ENCODE results near the gene HNRNPU.

The HNRNPU gene

DNA sequence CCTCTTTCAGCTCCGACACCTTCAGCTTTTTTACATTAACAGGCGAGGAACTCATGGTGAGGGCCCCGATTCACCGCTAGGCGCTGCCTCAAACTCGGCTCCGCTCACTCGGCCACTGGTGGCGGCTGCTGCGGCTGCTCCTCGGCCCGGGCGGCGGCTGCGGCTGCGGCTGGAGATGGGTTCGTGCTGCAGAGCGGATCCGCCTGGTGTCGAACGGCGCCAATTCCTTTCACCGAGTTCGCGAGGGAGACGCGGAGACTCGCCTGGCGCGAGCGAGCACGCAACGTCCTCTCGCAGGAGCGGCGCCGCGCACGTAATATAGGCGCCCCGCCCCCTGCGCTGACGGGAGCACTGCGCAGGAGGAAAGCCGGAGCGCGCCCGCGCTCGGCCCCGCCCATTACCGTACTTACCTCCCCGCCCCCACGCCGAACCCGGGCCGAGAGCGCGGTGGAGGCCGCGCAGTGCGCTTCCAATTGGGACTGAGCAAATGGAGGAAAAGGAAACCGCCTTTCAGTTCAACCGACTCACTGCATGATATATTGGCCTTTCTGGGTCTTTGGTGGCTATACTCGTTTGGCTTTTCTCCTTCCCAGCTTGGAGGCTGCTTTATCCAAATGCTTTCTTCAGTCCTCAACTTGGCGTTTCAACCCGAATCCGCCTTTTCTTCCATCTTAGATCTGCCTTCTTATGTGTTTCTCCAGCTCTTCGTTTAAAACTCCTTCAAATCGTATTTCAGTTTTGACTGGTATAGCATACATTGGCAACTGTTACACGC, at the start of gene HNRNPU:
Gene HNRNPU (minus strand): TSS at position 291 of the 775 bp plus-strand sequence. CDS start 236 bp downstream, at position 55.
- in situ Hi-C loops (cut with MboI; ENCODE audit: low sequenced_read_pairs) = no loop called here

DNA sequence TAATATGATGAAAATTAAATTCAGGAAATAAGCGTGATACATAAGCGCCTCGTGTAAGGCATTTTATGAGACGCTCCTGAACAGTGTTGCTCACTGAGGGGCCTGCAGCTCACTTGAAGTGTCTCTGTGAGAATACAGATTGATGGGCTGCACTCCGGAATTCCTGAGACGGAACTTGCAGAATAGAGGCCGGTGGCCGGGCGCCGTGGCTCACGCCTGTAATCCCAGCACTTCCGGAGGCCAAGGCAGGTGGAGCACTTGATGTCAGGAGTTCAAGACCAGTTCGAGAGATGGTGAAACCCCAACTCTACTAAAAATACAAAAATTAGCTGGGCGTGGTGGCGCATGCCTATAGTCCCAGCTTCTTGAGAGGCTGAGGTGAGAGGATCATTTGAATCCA, 49.5 kb upstream of the HNRNPU start:
- in situ Hi-C loops (cut with MboI; ENCODE audit: low sequenced_read_pairs) = no loop called here

DNA sequence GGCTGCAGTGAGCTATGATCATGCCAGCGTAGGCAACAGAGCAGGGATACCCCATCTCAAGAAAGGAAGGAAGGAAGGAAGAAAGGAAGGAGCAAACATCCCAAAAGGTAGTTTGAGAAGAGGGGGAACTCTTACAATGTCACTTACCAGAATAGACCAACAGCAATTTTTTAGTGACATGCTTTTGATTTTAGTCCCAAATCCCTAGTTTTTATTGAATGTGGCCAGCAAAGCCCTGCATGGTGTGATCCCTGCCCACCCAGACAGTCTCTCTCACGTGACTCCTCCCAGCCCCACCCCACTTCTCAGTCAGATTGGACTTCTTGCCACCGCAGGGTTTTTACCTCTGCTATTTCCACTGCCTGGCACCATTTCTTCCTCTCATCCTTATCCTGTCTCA, 39.8 kb upstream of the HNRNPU start:
- in situ Hi-C loops (cut with MboI; ENCODE audit: low sequenced_read_pairs) = no loop called here

DNA sequence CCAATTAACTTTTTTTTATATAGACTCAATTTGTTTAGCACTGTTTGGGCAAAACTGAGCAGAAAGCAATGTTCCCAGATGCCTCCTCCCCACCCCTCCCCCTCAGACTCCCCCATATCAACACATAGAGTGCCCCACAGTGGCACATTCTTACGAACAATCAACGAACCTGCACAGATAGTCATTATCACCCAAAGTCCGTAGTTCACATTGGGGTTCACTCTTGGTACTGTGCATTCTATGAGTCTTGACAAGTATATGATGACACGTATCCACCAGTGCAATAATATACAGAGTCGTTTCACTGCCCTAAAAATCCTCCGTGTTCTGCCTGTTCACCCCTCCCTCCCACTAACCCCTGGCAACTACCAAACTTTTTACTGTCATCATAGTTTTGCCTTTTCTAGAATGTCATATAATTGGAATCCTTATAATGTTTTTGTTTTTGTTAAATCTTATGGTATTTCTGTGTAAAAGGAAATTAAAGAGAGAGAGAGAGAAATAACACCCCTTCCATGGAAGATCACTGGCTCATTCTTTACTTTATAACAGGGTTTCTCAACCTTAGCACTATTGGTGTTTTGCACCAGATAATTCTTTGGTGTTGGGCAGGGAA, 37.2 kb upstream of the HNRNPU start:
- in situ Hi-C loops (cut with MboI; ENCODE audit: low sequenced_read_pairs) = no loop called here

DNA sequence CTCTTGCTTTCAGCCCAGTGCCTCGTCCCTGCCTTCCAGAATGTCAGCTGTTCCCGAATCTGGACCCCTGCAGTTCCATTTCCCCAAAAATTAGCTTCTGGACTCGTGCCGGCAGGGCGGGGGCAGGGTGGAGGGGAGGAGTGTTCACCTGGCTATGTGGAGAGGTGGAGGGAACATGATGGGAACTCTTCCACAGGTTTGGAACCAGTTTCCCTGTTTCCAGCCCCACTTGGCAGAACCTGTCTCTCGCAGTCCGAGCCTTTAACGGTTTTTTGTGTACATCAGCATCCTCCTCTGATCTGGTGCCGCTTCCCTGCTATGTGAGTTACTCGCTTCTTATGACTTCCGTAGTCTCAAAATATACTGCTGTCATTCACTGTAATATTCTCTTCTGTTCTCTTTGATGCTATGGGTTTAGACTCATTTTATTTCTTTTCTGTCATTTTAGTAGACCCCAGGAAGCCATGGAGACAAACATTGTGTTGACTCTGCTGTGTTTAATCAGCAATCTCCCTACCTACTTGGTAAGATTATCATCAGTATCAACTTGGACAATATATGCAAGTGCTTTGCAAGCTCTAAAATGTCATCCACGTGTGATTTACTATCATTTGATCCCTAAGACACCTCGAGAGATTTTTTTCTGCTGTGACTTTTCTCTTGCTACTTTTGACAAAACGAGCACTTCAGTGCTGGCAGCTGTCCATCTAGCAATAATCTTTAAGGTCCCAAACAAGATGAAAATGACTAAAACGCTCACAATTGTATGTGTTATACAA, 33.3 kb upstream of the HNRNPU start:
- in situ Hi-C loops (cut with MboI; ENCODE audit: low sequenced_read_pairs) = no loop called here

DNA sequence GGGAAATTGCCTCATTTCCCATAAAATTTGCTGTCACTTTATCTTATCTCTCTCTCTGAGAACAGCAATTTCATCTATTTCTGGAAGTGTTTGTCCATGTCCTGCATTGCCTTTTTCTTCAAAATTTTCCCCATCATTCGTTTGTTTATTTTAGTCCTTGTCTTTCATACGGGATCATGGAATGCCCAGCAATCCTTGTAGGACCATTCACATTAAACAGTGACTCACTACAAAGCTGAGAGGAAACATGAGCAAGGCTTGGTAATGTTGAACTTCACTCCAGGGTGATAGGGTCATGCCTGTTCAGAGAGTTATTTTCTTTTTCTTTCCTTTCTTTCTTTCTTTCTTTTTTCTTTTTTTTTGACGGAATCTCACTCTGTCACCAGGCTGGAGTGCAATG, 32.2 kb upstream of the HNRNPU start:
- in situ Hi-C loops (cut with MboI; ENCODE audit: low sequenced_read_pairs) = no loop called here

DNA sequence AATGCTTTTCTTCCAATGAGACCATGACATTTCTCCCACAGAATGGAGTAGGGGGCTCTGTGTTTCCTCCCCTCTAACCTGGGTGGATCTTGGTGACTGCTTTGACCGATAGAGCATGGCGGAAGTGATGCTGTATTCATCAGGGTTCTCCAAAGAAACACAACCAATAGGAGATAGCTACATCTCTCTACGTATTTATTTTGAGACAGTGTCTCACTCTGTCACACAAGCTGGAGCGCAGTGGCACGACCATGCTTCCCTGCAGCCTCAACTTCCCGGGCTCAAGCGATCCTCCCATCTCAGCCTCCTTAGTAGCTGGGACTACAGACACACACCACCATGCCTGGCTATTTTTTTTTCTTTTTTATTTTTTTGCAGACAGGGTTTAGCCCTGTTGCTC, 29.5 kb upstream of the HNRNPU start:
- in situ Hi-C loops (cut with MboI; ENCODE audit: low sequenced_read_pairs) = no loop called here

DNA sequence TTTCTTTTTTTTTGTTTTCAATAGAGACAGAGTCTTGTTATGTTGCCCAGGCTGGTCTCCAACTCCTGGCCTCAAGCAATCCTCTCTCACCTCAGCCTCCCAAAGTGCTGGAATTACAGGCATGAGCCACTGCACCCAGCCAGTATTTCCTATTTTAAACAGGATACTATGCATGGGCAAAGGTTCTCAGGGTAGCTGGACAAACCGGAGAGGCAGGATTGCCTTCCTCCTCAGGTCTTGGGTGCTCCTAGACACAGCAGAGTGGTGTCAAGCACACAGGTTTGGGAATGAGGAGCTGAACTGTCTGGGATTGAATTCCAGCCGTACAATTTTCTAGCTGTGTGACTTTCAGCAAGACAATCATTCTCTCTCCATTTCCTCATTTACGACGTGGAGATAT, 22.9 kb upstream of the HNRNPU start:
- in situ Hi-C loops (cut with MboI; ENCODE audit: low sequenced_read_pairs) = no loop called here

DNA sequence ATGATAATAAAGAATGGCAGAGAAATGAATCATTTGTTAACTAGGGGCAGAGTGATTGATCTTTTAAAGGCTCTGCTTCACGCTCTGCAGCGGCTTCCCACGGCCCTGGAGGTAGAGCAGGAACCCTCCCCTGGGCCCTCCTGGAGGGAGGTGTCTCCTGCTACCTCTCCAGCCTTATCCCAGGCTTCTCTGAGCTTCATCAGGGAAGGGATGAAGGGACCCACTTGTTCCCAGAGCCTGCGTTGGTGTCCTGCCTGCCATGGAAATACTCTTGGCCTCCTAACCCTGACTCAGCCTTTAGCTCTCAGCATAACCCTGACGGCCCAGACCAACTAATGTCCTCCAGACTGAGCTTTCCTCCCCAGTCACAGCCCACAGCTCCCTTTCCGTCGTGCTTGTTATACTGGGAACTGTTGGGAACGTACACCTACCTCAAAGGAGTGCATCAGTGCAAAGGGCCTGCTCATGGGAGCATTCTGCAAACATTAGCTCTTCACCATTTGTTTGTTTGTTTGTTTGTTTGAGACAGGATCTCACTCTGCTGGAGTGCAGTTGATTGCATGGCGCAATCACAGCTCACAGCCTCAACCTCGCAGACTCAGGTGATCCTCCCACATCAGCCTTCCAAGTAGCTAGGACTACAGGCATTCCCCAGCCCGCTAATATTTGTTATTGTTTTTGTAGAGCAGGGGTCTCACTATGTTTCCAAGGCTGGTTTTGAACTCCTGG, 17.4 kb upstream of the HNRNPU start:
- in situ Hi-C loops (cut with MboI; ENCODE audit: low sequenced_read_pairs) = no loop called here

DNA sequence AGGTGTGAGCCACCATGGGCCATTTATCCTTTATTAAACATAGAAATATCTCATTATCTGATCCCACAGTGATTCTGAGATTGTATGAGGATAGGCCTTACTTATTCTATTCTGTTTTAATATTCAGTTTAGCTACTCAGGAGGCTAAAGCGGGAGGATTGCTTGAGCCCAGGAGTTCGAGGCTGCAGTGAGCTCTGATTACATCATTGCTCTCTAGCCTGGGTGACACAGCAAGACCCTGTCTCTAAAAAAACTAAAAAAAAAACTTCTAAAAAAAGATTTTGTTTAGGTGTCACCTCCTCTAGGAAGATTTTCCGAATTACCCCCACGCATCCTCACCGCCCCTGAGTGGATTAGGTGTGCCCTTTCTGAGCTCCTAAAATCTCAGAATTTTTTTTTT, 14.3 kb upstream of the HNRNPU start:
- in situ Hi-C loops (cut with MboI; ENCODE audit: low sequenced_read_pairs) = no loop called here

DNA sequence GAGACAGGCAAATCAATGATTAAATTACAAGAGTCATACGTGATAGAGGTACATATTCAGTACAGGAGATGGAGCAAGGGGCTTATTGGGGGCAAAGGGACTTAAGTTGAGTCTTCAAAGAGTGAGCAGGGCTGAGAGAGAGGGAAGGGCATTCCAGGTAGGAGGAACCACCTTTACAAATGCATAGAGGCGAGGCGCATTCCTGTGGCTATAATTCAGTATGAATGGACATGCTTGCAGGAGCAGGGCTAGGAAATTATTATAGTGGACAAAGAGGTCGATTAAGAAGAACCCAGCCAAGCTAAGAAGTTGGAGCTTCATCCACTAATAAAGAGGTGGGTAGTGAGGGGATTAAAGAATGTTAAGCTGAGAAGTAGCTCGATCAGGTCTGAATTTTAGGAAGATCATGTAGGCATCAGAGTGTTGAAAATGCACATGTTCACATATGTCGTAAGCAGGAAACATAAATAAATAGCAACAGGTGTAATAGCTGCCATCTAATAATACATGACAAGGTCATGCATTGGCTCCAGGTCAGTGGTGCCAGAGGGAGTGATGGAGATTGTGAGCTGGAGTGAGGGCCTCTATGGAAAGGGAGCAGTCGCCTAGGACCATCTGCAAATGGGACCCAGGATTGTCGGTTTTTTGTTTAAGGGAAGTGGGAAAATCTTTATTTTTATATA, 12.0 kb upstream of the HNRNPU start:
- in situ Hi-C loops (cut with MboI; ENCODE audit: low sequenced_read_pairs) = no loop called here

DNA sequence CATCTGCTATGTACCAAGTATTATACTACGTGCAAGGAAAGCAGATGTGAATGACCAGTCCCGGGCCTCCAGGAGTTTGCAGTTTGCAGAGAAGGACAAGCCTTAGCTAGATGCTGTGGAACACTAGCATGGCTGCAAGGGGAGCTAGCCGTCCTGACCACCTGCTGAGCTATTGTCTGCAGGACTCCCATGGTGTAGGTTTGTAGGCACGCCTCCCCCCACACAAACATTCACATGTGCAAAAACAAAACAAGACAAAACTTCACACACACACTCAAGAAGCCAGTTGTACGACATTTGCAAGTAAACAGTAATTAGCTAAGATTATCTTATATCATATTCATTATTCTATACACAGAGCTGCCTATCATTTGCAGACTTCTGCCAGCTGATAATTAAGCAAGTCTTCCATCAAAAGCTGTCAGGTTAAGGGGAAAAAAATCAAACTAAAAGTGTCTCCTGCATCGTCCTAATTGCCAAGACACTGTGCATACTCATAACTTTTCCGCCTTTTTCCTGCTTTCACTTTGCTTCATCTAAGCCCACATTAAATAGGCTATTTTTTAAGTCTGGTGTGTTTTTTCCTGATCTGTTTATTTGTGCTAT, 10.7 kb upstream of the HNRNPU start:
- in situ Hi-C loops (cut with MboI; ENCODE audit: low sequenced_read_pairs) = no loop called here

DNA sequence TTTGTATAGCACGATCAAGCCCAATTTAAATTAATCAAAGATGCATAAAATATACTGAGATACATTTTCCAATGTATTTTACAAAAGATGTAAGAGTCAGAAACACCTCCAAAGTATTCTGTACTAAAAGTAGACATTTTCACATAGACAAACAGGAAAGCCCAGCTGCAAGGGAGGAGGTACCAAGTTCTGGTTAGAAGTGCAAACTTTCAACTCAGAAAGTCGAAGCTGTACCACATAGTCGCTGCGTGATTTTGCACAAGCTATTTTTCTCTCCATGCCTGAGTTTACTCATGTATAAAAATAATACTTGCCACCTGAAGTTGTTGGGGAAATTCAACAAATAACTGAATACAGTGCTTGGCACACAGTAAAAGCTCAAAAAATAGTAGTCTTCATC, 5.6 kb upstream of the HNRNPU start:
- in situ Hi-C loops (cut with MboI; ENCODE audit: low sequenced_read_pairs) = no loop called here

DNA sequence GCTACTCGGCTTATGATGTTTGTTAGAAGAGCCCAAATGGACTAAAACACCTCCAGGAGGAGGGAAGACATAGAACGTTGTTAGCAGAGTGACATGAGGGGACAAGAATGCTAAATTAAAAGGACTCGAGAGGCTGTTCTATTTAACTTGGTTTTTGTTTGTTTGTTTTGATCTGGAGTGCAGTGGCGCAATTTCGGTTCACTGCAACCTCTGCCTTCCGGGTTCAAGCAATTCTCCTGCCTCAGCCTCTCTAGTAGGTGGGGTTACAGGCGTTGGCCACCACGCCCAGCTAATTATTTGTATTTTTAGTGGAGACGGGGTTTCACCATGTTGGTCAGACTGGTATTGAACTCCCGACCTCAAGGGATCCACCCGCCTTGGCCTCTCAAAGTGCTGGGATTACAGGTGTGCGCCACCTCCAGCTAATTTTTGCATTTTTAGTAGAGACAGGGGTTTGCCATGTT, 5.1 kb upstream of the HNRNPU start:
- in situ Hi-C loops (cut with MboI; ENCODE audit: low sequenced_read_pairs) = no loop called here

DNA sequence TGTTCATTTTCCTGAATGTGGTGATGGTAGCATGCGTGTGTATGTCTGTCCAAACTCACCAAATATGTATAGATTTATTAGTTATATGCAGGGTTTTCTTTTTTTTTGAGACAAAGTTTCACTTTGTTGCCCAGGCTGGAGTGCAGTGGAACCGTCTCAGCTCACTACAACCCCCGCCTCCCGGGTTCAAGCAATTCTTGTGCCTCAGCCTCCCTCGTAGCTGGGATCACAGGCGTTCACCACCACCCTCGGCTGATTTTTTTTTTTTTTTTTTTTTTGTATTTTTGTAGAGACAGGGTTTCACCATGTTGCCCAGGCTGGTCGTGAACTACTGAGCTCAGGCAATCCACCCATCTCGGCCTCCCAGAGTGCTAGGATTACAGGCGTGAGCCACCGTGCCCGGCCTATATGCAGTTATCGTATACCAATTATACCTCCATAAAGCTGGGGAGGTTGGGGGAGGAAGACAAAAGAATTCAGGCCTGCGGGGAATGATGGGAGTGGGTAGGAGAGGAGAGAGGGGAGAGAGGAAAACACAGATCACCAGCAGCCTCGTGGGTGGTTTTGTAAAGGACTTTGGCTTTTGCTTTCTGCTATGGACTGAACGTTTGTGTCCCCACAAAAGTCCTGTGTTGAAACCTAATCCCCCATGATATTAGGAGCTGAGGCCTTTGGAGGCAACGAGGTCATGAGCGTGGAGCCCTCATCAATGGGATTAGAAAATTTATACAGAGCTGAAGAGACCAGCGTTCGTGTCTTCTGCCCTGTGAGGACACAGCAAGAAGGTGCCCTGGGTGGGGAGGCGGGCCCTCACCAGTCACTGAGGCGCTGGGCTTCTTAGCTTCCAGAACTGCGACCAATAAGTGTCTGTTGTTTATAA, 4.4 kb upstream of the HNRNPU start:
- in situ Hi-C loops (cut with MboI; ENCODE audit: low sequenced_read_pairs) = no loop called here

DNA sequence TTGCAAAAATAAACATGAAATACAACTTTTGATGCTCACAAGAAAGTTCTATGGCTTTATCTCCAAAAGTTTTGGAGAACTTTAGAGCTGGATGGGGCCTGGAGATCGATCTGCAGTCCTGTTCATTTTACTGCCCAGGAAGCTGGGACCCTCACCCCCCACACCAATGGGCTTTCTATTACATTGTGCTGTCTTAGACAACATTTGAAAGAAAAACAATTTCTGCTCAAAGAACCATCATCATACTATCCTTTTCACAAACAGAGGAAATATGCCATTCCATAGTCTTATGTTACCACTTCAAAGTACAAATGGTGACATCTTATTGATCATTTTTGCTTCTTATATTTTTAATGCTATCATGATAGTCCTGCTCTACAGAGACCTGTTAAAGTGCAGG, 2.0 kb upstream of the HNRNPU start:
- in situ Hi-C loops (cut with MboI; ENCODE audit: low sequenced_read_pairs) = no loop called here

DNA sequence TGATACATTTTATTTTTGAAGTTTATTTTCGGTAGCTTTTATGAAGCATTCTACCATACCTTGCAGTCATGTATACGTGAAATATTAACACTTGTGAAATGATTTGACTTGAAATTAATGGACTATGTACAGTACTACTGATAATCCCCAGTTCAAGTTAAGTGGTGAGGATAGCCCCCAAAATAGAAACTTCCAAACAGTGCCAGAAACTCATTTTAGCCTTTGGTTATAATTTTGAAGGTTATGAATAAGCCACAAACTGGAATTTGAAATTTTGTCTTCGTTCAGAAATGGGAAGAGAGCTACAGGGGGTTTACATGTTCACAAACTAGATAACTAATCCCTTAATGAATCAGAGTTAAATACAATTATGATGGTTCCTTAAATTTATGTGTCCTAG, 1.5 kb upstream of the HNRNPU start:
- in situ Hi-C loops (cut with MboI; ENCODE audit: low sequenced_read_pairs) = no loop called here

DNA sequence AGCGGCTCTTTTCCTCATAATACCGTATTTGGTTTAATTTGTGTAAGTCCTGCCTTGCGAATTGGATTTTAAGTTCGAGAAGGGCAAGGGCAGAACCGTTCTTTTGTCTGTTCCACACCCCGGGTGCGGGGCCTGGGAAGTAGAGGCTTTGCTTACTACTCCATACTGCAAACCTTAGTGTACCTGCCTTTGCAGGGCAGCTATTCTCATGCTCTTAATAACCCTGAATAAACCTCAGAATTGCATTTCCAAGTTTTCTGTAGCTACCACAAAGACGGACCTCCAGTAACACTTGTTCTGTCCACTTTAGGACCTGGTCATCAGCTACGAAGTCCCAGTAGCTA, 657 bp upstream of the HNRNPU start:
- in situ Hi-C loops (cut with MboI; ENCODE audit: low sequenced_read_pairs) = no loop called here

DNA sequence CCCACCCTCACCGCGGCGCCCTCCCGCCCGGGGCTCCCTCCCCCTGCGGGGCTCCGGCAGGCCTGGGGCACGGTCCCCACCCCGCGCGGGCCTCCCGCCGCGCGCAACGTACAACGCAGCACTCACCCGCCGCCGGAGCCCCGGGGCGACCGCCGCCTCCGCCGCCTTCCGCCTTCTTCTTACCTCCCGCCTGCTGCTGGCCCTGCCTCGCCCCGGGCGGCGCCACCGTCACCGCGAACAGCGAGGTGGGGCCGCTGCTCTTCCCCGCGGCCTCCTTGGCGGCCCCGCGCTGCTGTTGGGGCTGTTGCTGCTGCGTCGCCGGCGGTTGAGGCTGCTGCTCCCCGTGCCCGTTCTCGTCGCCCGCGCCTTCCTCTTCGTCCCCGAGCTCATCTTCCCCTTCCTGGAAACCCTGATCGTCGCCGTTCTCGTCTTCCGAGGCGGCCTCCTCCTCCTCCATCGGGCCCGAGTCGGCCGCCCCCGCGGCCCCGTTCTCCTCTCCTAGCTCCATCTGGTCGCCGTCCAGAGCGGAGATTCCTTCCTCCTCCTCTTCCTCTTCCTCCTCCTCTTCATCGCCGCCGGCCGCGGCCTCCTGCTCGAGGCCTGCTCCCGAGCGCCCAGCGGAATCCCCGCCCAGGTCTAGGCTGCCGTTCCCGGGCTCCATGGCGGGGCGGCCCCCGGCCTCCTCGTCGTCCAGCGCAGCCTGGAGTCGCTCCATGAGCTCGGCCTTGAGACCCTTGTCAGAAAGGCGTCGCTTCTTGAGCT, 671 bp downstream of the HNRNPU start:
- in situ Hi-C loops (cut with MboI; ENCODE audit: low sequenced_read_pairs) = no loop called here
